HG03025 (cell line): ENCODE data around the gene KIF25.

Experiments
- ATAC-seq: cut with Tn5 transposase; IDR thresholded peaks from one replicate; pipeline ENCODE4 v1.9.1; 2021; ENCODE audit warnings: mild to moderate bottlenecking, moderate library complexity; ENCODE audit not compliant: unreplicated experiment, low FRiP score

Gene KIF25, protein sequence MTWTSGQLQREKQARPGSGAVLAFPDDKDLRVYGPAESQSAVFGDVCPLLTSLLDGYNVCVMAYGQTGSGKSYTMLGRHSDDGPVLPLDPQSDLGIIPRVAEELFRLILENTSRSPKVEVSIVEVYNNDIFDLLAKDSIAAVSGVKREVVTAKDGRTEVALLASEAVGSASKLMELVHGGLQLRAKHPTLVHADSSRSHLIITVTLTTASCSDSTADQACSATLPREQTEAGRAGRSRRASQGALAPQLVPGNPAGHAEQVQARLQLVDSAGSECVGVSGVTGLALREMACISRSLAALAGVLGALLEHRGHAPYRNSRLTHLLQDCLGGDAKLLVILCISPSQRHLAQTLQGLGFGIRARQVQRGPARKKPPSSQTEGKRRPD

DNA sequence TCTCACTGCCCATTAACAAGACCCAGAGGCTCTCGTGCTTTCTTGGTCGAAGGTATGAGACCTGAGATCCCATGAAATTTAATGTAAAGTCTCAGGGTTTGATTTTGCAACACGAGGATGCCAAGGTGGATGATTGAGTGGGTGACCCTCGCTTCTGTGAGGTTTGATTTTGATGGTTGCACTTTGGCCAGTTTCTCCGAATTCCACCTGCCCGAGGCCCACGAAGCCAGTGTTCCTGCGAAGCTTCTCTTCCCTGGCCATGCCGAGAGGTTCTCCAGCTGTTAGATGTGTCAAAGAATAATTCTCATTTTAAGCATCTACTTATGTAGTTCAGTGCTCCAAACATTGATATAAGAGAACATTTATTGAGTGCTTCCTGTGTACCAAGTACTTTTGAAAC, at the start of gene KIF25:
Gene KIF25 (plus strand): TSS at position 30 of the 400 bp plus-strand sequence. CDS start 31,915 bp downstream, outside the sequence.
- no peak for ATAC-seq

DNA sequence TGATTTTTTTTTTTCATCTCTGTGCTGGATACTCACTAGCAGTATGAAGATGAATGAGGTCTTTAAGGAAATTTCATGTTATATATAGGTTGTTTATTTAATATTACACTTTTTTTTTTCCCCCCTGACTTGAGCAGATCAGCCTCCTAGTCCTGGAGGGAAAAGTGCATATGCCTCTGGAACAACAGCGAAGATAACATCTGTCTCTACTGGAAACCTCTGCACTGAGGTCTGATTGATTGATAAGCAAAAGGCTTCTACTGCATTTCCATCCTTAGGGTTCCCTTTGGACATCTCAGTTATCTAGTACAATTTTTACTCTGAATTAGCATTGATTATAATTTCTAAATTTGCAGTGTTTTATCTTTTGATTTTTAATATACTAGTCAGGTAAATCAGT, 49.8 kb upstream of the KIF25 start:
- no peak for ATAC-seq

DNA sequence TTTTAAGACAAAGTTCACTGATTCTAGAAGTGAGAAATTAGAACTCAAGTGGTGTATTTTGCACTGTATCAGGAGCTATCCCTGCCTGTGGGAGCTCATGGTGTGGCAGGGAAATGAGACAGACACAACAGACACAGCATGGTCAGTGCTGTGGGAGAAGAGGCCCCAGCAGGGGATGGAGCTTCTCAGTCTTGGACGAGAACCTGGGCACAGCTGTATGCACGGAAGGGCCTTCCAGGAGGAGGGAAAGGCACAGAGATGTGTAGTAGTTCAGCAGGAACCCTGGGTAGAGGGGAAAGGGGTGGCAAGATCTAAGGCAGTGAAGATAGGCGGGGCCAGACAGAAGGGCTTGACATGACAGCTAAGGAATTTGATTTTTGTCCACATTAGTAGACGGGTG, 48.8 kb upstream of the KIF25 start:
- no peak for ATAC-seq

DNA sequence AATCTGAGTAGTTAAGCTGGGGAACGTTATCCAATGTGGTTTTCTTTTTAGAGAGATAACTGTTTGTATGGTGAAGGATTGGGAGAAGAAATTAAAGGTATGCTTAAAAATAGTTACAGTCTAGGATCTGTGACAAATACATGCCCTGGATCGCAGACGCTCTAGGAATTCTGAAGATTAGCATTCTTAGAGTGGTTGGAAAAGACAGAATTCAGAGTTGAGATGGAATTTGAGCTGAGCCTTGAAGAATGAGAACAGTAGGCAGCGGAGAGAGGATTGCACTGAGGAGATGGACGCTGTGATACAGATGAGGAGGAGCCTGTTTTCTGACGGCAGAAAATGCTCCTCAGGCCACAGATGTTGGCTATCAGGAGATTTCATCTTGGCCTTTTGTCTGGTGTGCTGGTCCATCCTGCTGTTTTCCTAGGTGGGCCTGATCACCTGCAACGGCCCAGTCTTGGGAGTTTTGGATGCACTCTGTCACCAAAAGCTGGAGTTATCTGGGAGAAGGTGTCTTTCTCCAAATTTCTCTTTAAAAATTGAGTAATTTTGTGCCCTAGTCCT, 48.3 kb upstream of the KIF25 start:
- no peak for ATAC-seq

DNA sequence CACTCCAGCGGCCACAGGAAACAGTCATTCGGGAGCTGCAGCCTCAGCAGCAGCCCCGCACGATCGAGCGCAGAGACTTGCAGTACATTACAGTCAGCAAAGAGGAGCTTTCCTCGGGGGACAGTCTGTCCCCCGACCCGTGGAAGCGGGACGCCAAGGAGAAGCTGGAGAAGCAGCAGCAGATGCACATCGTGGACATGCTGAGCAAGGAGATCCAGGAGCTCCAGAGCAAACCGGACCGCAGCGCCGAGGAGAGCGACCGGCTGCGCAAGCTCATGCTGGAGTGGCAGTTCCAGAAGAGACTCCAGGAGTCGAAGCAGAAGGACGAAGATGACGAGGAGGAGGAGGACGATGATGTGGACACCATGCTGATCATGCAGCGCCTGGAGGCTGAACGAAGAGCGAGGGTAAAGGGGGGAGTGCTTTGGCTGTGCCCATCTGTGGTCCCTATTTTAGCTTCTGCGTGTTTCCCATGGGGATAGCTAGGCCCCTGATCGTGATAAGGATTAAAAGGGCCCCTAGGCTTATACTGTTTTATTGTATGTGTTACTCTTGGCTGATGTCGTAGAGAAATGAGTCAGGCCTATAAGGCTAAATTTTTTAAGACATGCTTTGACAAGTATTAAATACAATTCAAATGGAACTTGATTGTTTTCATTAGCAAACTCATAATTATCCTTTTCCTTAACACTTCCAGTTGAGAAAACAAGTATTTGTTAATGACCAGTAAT, 45.5 kb upstream of the KIF25 start:
- no peak for ATAC-seq

DNA sequence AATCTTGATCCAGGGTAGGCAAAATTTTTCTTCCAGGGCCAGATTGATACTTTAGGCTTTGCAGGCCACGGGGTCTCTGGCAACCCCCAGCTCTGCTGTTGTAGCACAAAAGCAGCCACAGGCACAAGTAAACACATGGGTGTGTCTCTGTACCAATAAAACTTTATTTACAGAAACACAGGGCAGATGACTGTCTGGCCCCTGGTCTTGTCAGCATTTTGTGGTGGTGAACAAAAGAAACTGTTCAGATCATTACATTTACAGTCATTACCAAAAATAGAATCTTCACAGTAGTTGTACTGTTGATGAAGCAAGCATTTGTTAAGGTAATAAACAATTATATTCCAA, 45.0 kb upstream of the KIF25 start:
- ATAC-seq: no peak

DNA sequence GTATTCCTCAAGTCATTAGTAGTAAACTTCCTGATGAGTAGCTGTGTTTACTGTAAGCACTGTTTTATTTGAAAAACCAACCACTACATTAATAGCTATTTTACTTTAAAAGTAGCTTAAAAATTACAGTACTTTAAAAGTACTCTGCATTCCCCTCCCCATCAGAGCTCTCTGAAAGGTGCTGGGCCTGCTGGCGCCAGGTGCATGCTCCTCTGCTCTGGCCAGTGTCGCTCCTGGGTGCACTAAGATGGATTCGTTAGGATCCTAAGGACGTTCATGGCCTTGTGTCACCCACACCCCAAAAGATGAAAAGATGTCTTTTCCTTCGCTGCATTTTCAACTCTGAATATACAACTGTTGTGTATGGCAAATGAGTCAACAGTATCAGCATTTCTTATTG, 43.9 kb upstream of the KIF25 start:
- no peak for ATAC-seq

DNA sequence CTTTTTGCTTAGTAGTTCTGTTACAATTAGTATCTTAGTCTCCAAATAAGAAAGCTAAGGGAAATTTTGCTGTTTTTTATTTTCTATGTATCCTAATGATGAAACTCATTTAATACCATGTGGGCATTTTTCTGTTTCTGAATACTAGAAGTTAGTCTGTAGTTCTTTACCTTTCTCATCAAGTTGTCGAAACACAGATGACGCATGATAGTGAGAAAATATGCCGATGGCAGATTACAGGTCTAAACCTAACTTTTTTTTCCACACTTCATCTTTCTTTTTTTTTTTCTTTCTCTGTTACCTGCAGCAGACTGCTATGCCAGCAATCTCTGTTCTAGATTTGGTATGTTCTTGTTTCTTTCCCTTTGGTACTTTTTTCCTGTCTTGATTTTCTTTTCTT, 43.3 kb upstream of the KIF25 start:
- ATAC-seq: no peak

DNA sequence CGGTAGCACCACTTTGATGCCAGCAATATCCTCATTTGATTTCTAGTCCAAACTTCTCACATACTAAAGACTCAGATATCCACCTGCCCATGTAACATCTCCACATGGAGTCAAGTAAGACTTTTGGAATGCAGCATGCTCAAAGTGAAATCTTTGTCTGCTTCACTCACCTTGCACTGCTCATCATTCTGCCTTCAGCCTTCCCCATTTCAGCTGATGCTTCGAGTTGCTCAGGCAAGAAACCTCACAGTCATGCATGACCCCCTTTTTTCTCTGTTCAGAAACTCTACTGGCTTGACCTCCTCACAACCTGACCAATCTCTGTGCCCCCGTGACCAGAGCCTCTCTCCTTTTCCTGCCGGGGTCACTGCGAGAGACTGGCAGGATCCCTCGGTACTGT, 41.0 kb upstream of the KIF25 start:
- ATAC-seq: no peak

DNA sequence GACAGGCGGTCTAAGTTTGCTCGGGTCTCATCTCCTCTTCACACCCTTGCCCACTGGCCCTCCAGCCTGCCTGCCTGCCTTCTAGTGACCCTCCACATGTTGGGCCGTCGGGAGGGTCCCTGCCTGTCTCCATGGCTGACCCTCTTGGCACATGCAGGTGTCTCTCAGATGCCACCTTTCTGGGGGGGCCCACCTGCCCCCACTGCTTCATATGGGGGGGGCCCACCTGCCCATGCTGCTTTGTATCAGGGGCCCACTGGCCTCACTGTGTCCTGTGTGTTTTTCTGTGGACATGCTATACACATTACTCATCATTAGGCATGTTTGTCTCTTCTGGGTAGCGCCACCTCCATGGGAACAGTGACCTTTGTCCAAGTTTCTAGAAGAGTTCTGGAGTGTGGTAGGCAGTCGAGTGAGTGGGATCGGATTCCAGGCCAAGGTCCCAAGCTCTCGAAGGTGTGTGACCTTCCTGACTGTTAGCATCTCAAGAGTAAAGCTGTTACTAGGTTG, 40.4 kb upstream of the KIF25 start:
- no peak for ATAC-seq

DNA sequence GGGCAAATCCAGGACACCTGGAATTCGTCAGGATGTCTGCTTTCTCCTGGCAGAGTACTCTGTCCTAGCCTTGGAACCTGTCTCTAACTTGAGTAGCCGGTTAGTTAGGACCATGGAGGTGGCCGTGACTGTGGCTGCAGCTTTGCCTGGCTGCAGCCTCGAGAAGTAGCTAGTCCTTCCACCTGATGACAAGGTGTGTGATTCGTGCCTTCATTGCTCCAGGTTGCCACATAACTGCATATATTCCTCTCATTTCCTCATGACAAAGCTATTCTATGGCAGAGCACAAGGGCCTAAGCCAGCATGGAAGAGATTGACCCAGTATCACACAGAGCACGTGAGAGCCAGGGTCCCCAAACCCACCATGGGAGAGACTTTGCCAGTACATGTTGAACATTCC, 39.8 kb upstream of the KIF25 start:
- no peak for ATAC-seq

DNA sequence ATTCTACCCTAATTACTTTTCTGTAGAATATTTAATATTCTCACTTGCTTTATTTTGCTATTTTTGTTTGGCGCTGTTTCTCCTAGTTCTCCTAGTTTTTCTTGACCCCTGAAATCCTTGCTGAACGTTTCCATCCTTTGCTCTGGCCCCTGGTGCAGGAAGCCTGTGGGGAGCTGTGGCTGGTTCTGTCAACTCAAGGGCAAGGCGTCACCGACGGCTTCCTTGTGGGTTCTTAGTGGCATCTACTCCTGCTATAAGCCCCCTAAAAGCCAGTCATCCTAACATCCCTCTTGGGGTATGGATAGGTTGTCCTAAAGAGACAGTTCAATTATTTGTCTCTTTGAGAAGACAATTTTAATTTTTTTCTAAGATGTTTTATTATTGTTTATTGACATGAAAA, 36.9 kb upstream of the KIF25 start:
- no peak for ATAC-seq

DNA sequence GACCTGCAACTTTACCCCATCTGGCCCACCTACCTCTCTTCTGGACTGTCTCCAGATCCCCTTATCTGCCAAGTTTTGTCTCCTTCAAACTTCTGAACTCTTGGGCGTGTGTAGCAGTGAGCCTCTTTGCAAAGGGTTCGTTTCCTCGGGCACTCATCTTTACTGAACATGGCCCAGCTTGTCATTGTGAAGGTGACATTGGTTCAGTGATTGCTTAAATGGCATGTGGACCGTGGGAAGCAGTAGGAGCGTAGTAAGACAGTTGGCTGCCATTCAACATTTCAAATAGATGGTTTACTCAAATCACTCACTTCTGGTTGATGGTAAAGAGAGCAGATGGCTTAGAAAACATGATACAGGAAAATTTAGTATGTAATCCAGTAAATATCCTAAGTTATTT, 34.8 kb upstream of the KIF25 start:
- no peak for ATAC-seq

DNA sequence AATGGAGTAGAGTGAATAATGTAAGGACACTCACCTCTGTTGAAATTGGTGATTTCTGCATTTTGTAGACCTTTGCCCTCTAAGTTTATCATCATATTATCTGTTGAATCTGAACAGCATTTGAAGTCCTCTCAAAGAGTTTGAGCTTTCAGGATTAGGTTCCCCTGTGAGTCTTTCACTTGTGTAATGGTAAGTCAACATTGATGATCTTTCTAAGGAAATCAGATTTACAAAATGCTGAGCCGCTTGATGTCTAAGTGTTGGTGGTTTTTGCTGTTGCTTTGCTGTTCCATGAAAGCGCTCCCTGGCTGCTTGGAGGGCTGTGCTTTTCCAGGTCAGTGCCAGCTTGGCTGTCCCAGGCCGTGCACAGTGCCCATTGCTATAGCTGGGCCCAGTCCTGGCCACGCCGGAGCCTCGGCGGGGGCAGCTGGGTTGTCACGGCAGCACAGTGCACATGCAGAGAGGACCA, 33.8 kb upstream of the KIF25 start:
- no peak for ATAC-seq

DNA sequence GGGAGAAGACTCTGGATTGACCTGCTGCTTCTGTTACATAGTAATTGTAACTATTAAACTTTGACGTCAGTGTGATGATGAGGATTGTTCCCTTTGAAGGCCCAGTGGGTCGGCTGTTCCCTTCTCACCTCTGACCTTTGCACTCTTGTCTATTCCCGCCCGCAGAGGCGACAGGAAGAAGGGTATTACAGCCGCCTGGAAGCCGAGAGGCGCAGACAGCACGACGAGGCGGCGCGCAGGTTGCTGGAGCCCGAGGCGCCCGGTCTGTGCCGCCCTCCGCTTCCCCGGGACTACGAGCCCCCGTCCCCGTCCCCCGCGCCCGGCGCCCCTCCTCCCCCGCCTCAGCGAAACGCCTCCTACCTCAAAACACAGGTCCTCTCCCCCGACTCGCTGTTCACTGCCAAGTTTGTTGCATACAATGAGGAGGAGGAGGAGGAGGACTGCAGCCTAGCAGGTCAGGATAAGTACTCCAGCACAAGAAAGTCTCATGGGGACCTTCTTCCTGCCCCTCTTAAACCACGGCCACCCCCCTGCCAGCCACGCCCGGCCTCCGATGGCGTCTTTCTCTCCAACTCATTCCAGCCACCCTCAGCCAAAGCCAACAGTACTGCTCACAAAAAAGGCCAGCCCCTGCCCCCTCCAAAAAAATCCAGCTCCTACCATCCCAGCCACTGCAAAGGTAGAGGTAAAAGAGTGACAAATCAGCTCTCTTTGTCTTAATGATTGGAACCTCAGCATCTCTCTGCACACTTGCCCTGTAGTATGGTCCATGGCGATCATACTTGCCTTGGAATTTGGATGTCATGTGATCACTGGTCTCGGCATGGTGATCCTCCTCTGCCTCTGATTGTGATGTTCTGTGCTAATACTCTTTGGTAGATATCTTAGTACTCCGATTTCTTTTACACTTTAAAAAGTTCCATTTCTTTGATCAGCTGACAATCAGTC, 31.6 kb upstream of the KIF25 start:
- ATAC-seq: no peak

DNA sequence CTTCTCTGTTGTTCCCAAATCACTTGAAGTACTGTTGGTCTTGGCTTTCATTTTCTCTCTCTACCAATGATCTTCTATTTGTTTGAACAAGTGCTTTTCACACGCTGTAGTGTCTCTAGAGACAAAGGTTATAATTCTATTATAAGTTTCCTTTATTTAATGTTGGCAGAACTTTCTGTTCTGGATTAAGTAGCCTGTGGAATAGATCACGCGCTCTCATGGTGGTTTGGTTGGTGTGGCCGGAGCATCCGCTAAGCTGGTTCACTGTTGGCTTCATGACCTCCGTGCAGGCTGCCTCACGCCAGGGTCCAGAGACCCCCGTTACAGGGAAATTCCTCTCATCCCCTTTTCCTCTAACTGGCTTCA, 30.9 kb upstream of the KIF25 start:
- ATAC-seq: no peak

DNA sequence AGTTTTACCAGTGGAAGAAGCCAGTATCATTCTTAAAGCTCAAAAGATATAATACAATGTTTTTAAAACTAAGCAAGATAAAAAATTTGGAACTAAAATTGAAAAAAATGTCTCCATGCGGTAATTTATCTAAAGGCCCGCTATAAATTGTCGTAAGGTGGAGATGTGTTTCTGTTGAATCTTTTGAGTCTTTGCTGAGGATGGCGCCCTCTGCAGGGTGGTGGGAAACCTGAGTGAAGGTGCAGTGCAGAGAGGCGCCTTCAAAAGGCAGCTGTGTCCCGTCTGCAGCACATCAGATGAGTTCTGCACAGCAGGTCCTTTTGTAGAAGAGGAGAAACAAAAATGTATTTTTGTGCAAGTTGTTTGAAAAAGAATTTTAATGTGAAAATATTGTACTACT, 29.4 kb upstream of the KIF25 start:
- no peak for ATAC-seq

DNA sequence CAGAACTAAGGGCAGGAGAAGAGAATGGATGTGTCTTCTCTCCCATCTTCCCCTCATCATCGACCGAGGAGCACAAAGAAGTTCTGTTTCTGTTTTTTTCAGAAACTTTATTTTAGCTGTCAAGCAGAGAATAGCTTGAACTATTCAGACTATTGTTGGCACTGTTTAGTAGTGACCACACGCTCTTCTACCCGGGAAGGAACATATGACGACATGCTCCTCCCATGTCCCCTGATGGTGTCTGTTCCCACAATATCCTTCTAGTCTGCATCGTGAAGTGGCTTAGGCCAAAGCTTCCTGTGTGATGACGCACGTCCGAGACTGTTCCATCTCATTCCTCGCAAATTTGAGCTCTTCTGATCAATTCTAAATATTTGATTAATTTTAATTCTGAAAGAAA, 27.2 kb upstream of the KIF25 start:
- no peak for ATAC-seq

DNA sequence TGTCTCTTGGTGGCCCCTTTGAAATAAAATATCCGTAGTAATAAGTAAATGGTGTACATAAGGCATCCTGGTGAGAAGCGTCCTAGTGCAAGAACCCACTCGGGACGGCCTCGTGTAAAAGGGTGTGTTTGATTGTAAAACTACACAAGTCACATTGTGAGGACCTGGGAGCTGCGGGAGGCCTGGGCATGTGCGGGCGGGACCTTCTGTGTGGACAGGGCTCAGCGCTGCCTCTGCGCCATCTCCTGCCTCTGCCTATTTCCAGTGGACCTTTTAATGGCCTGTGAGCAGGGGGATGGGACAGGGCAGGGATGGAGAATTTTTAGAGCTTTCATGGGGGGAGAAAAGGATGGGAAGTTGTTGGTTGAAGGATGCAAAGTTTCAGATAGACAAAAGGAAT, 25.3 kb upstream of the KIF25 start:
- ATAC-seq: no peak

DNA sequence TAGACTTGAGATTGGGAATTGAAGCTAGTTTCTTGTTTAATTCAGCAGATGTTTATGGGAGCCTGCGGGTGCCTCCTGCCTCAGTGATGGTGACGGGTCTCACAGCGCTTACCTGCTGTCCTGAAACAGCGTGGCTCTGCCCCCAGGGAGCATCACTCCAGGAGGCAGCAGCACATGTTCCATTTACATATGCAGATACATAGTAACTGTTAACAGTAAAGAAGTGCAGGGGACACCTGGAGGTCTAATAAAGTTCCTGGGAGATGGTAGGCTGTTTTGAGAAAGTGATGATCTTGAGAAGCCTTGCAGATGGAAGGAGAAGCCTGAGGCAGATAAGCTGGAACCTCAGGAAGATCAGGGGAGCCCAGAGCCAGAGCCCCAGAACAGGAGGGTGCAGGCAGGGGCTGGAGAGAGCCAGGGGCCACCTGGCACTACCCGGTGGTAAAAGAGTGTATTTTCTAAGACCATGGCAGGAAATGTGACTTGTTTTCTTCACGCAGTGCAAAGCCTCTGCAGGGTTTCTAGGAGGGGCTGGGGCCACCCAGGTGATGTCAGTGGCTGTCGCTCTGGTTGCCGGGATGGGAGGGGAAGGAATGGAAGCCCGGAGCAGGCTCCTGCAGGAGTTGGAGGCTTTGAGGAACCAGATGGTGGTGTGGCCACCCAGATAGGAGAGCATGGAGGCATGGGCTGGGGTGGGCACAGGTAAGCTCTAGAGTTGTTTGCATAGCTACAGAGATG, 24.2 kb upstream of the KIF25 start:
- ATAC-seq: no peak
